Kidney epithelial cell (primary cell): Measurements from ENCODE around the gene RRP9. TPM values are rescaled to one million over a fixed set of nuclear protein-coding genes. Genes with fewer than 3 reads are reported as not detected.

Source experiments
- DNase-seq: peaks from one replicate; pipeline ENCODE4 v3.0.0-alpha.2; 2010; ENCODE audit warnings: low read depth
- H3K27me3 ChIP-seq: 2 replicates; pipeline ENCODE4 v1.6.0; 2011; ENCODE audit warnings: low read length; ENCODE audit not compliant: control insufficient read depth, insufficient read depth
- H3K36me3 ChIP-seq: 2 replicates; pipeline ENCODE4 v1.5.1; 2011; ENCODE audit warnings: low read length; ENCODE audit not compliant: control insufficient read depth, insufficient read depth
- H3K4me3 ChIP-seq: 2 replicates; pipeline ENCODE4 v1.5.1; 2011; ENCODE audit warnings: low read depth, mild to moderate bottlenecking, control low read depth, low read length
- total RNA-seq: library from RNA; depleted of rRNA; stranded (reverse); fragments of >200 nt; gene quantifications from 2 replicates; pipeline ENCODE4 v1.2.3, GENCODE V29; 2015
- TF ChIP-seq, protein P1 (sequence below): IDR thresholded peaks from 2 replicates; pipeline ENCODE4 v1.5.1; 2011; ENCODE audit warnings: mild to moderate bottlenecking, moderate library complexity, low read length, control low read depth, inconsistent platforms; ENCODE audit not compliant: insufficient read depth, poor library complexity, severe bottlenecking

RRP9 gene
- total RNA-seq, 1 donor from 2014 or later, result 43.2 TPM

DNA sequence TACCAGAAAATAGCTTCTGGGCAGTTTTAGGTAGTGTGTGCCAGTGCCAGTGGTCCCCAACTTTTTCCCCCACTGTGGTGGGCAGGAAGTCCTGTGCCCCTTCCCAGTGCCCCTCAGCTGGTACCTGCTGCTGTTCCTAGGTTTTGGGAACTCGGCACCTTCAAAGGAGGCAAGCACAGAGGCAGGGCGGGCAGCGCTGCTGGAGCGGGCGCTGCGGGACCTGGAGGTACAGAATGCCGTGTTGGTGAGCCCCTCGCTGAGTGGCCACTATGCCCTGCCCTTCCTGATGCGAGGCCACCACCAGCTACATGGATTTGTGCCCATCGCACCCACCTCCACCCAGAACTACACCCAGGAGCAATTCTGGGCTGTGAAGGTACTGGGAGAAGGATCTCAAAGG lies 38.5 kb upstream of the RRP9 start:
- no peaks in the 10 kb centered on the region for H3K27me3 ChIP-seq
- H3K36me3 ChIP-seq, result no peaks in the 10 kb centered on the region
- TF ChIP-seq, protein P1, sequence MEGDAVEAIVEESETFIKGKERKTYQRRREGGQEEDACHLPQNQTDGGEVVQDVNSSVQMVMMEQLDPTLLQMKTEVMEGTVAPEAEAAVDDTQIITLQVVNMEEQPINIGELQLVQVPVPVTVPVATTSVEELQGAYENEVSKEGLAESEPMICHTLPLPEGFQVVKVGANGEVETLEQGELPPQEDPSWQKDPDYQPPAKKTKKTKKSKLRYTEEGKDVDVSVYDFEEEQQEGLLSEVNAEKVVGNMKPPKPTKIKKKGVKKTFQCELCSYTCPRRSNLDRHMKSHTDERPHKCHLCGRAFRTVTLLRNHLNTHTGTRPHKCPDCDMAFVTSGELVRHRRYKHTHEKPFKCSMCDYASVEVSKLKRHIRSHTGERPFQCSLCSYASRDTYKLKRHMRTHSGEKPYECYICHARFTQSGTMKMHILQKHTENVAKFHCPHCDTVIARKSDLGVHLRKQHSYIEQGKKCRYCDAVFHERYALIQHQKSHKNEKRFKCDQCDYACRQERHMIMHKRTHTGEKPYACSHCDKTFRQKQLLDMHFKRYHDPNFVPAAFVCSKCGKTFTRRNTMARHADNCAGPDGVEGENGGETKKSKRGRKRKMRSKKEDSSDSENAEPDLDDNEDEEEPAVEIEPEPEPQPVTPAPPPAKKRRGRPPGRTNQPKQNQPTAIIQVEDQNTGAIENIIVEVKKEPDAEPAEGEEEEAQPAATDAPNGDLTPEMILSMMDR, result no peak
- no peak overlapping the region for H3K4me3 ChIP-seq
- DNase-seq, result no peak

DNA sequence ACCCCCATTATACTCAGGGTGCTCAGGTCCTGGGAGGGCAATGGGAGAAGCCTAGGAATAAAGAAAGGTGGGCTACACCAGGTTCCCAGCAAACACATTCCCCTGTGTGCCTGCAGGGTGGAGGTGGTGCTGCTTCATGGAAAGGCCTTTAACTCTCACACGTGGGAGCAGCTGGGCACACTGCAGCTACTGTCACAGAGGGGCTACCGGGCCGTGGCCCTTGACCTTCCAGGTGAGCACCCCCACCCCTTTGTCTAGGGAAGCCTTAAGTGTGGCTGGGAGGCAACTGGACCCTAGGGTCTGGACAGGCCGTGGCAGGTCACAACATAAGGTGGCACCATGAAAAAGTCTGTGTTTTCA lies 36.4 kb upstream of the RRP9 start:
- no peak for DNase-seq
- TF ChIP-seq, protein P1, result no peak
- no peak overlapping the region for H3K4me3 ChIP-seq
- H3K27me3 ChIP-seq, result no peaks in the 10 kb centered on the region
- no peaks in the 10 kb centered on the region for H3K36me3 ChIP-seq

DNA sequence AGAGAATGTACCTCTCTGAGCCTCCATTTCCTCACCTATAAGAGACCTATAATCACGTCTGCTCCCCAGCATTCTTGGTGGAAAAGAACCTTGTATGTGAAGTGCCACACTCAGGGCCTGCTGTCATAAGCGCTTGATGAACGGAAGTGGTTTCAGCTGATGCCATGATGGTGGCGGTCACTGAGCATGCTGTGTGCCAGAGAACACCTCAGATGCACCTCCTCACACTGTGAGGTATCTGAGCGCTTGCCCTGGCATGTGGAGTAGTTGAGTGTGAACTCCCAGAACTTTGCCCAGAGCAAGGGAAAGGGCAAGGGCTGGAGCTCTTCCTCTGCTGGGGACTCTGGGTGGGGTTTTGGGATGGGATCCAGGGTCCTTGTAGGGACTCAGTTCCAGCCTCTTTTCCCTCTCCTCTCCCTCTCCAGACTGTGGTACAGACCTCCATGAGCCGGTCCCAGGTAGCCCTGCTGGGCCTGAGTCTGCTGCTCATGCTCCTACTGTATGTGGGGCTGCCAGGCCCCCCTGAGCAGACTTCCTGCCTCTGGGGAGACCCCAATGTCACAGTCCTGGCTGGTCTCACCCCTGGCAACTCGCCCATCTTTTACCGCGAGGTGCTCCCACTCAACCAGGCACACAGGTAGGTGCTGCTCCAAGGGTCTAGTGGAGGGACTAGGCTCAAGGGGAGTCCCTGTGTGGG lies 35.9 kb upstream of the RRP9 start:
- no peak overlapping the region for H3K4me3 ChIP-seq
- TF ChIP-seq, protein P1, result no peak
- DNase-seq, result no peak
- no peaks in the 10 kb centered on the region for H3K27me3 ChIP-seq
- no peaks in the 10 kb centered on the region for H3K36me3 ChIP-seq

DNA sequence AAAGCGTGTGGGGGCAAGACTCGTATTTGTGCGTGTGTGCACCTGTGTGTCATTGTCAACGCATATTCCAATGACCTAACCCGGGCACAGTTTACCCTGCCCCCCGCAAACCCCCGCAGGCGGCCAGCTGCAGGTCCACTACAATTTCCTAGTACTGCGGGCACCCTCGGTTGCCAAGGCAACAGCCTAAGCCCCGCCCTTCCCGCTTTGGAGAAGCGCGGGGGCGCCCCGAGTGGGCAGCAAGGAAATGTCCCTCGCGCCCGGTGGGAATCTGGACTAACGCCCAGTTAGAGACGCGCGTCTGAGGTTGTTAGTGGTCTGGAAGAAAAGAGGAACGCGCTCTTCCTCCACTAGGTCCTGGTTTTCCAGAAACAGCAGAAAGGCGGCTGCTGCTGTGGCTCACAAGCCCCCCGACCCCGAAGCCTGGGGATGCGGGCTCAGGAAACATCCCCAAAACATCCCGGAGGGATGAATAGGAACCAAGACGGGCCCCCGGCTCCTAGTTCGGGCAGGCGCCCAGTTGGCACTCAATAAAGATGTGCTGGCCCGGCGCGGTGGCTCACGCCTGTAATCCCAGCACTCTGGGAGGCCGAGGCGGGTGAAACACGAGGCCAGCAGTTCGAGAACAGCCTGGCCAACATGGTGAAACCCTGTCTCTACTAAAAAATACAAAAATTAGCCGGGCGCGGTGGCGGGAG lies 34.3 kb upstream of the RRP9 start:
- DNase-seq, result no peak
- TF ChIP-seq, protein P1, result peak; percentile 6
- Histone ChIP-seq H3K36me3 (peaks cover 1% of the 10 kb centered on the region), H3K4me3 (peak overlapping the region; percentile 48), H3K27me3 (no peaks in the 10 kb centered on the region)

DNA sequence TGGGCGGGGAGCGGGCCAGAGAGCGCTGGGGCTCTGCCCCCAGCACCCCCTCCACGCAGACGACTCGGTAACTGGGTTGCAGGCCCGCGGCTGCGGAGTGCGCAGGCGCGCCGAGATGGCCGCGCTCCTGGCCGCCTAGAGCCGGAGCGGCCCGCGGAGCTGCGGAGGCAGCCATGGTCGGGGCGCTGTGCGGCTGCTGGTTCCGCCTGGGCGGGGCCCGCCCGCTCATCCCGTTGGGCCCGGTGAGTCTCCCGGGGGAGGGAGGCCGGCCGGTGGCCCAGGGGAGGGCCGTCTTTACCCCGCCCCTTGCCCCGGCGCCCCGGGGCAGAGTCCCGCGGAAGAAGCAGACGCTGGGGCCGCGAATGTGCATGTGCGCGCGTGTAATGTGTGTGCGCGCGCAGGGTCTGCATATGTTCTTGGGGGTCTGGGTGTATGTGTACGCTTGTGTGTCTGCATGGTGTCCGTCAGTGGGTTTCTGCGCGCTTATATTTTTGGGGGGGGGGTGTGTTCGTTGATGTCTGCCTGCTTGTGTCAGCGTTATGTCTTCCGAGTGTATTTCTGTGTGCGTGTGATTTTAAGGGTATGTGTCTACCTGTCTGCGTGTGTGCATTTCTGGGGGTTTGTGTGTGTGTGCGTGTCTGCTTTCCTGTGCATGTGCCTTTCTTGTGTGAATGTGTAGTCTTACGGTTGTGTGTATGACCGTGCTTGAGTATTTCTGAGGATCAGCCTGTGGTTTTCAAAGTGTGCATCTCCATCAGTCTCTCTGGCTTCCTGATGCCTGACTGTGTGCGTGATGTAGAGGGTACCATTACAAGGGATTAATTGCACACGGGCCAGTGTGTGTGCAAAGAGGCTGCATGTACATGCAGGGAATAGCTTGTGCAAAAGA lies 33.5 kb upstream of the RRP9 start, which contains the start of gene ABHD14A:
Gene ABHD14A, plus strand, starts transcription at position 102 of the 889 bp plus-strand sequence. Its CDS starts 72 bp downstream, at position 174.
- no peaks in the 10 kb centered on the region for H3K27me3 ChIP-seq
- no peak for DNase-seq

More for the DNA sequence above, 33.5 kb upstream of the RRP9 start, which contains the start of gene ABHD14A:
- Histone ChIP-seq H3K4me3 (peak within 1 kb of the TSS; percentile 76), H3K36me3 (peaks cover 1% of the 10 kb centered on the region)
- TF ChIP-seq, protein P1, result no peak
